Measurements from ENCODE around the gene H2BK1.
A peak's percentile ranks its signal among the peaks of the same experiment; 100 is the strongest.

The H2BK1 gene

DNA sequence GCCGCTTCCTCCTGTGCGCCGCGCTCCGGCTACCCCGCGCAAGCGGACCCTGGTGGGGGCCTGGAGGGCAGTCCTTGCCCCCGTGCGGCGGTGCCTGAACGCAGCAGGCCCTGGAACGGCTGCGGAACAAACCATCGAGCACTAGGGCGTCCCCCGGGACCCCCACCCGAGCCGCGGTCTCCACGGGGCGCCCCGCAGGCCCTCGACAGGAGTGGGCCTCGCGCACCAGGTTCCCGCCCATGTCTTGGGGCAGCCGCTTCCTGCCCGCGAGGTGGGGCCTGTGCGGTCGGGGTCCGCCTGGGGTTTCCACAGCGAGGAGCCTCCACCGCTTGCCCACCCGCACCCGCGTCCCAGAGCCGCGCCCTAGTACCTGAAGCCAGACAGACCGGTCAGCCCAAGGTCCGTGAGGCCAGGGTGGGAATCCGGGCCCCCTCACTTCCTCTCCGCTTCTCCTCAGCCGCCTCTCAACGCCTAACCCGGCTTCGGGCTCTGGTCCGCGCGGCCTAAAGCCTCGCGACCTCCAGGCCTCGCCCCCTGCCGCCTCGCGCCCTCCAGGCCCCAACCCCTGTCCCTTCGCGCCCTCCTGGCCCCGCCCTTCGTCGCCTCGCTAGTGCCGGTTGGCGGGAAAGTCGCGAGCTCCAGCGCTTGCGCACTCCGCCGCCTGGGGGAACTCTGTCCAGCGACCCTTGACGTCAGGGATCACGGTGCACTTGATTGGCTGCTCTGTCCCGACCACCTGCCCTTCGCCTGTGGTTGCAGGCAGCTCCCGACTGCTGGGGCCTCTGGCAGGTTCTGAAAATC, 35.8 kb downstream of the H2BK1 start:
- TF ChIP-seq, protein P1, sequence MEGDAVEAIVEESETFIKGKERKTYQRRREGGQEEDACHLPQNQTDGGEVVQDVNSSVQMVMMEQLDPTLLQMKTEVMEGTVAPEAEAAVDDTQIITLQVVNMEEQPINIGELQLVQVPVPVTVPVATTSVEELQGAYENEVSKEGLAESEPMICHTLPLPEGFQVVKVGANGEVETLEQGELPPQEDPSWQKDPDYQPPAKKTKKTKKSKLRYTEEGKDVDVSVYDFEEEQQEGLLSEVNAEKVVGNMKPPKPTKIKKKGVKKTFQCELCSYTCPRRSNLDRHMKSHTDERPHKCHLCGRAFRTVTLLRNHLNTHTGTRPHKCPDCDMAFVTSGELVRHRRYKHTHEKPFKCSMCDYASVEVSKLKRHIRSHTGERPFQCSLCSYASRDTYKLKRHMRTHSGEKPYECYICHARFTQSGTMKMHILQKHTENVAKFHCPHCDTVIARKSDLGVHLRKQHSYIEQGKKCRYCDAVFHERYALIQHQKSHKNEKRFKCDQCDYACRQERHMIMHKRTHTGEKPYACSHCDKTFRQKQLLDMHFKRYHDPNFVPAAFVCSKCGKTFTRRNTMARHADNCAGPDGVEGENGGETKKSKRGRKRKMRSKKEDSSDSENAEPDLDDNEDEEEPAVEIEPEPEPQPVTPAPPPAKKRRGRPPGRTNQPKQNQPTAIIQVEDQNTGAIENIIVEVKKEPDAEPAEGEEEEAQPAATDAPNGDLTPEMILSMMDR (IDR thresholded peaks at IDR 0.05; ENCODE audit: extremely low read depth, missing control alignments), result no peak

GRCh38 chr7:151173386-151174245, 36.7 kb downstream of the H2BK1 start:
- no peak for DNase-seq (ENCODE audit: low spot score)
- TF ChIP-seq, protein P1 (IDR thresholded peaks at IDR 0.05; ENCODE audit: extremely low read depth, missing control alignments), result no peak

More for the DNA sequence above, 35.8 kb downstream of the H2BK1 start:
- DNase-seq (ENCODE audit: low spot score), result peak; percentile 66

- TF ChIP-seq, protein P1 (IDR thresholded peaks at IDR 0.05; ENCODE audit: extremely low read depth, missing control alignments), result peak; percentile 100
- DNase-seq (ENCODE audit: low spot score), result peak; percentile 94
These were observed 37.8 kb downstream of the H2BK1 start for GRCh38 chr7:151172273-151173141.

- TF ChIP-seq, protein P1 (IDR thresholded peaks at IDR 0.05; ENCODE audit: extremely low read depth, missing control alignments), result no peak
- no peak for DNase-seq (ENCODE audit: low spot score)
These were observed 41.5 kb downstream of the H2BK1 start for GRCh38 chr7:151168787-151169162.

- TF ChIP-seq, protein P1 (IDR thresholded peaks at IDR 0.05; ENCODE audit: extremely low read depth, missing control alignments), result peak; percentile 84
- DNase-seq (ENCODE audit: low spot score), result peak; percentile 88
These were observed 42.1 kb downstream of the H2BK1 start for GRCh38 chr7:151168003-151168786.

DNA sequence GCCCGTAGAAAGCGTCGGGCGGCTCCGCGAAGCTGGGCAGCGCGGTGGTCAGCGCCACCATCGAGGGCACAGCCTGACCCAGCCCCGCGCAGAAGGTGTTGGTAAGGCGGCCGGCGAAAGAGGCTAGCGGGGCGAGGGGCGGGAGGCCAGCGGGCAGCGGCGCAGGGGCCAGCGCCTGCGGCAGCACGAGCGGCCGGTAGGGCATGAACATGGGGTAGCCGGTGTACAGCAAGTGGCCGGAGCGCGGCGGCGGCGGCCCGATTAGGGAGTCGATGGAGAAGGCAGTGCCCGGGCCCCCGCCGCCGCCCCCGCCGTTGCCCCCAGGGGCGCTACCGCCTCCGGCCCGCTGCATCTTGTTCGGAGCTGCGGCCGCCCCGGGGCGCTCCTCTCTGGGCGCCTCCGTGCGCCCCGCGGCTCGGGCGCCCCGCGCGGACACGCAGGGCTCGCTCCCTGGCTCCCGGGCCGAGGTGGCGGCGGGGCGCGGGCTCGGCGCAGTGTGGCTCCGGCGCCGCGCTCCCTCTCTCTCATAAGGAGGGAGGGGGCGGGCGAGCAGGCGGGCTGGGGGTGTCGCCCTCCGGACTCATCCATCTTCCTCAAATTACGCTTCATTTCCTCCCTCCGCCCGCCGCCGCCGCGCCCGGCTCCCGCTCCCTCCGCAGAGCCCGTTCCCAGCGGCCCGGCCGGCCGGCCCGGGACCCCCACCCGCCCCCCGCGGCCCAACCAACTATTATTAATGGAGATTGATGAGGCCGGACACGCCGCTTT, 42.9 kb downstream of the H2BK1 start, which contains the start of gene GBX1:
Gene GBX1, minus strand, starts transcription at position 498 of the 765 bp plus-strand sequence. Its CDS starts 146 bp downstream, at position 352.
- TF ChIP-seq, protein P1 (IDR thresholded peaks at IDR 0.05; ENCODE audit: extremely low read depth, missing control alignments), result no peak
- DNase-seq (ENCODE audit: low spot score), result peak; percentile 56

Measured in GM20000 (cell line).